ENCODE results near the gene DENND4A. TPM values are rescaled to one million over a fixed set of nuclear protein-coding genes. Genes with fewer than 3 reads are reported as not detected.

The DENND4A gene
- total RNA-seq, 1 experiment from 2014 or later, result 62.4 TPM

DNA sequence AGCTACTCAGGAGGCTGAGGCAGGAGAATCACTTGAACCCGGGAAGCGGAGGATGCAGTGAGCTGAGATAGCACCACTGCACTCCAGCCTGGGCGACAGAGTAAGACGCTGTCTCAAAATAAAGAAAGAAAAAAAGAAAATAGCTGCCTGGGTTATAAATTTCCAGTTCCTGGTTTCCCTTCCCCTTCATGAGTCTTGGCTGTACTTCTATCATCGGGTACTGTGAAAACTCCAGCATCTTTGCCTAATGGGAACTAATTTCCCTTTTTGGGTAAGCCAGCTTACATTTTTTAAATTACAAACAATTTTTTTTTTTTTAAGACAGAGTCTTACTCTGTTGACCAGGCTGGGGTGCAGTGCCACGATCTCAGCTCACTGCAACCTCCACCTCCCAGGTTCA is 15.0 kb downstream of the DENND4A start:
- H3K36me3 ChIP-seq (ENCODE audit: insufficient read depth, low read length), result no peaks in the 10 kb centered on the region
- no peak for DNase-seq
- peak overlapping the region; percentile 53 for H3K4me2 ChIP-seq (ENCODE audit: low read depth, low read length, poor library complexity, severe bottlenecking)
- H3K79me2 ChIP-seq (ENCODE audit: low read length), result peaks cover 95% of the 10 kb centered on the region
- H2AFZ ChIP-seq (ENCODE audit: low read length), result no peak overlapping the region
- no peaks in the 10 kb centered on the region for H3K27me3 ChIP-seq (ENCODE audit: low read length)
- H4K20me1 ChIP-seq (ENCODE audit: insufficient read depth, low read depth, low read length), result no peaks in the 10 kb centered on the region
- peak overlapping the region; percentile 40 for H3K9ac ChIP-seq (ENCODE audit: low read length)
- no peaks in the 10 kb centered on the region for H3K9me3 ChIP-seq (ENCODE audit: low read length)
- peak overlapping the region; percentile 35; the same call in 1 of the 2 replicates for H3K4me3 ChIP-seq (ENCODE audit: low read length)
- H3K4me1 ChIP-seq (ENCODE audit: low read length), result peaks cover 44% of the 10 kb centered on the region
- no peaks in the 10 kb centered on the region for H3K9me2 ChIP-seq (replicated peaks; ENCODE audit: insufficient read depth, low read length)
- peak overlapping the region; percentile 48 for H3K27ac ChIP-seq (ENCODE audit: low read length)

DNA sequence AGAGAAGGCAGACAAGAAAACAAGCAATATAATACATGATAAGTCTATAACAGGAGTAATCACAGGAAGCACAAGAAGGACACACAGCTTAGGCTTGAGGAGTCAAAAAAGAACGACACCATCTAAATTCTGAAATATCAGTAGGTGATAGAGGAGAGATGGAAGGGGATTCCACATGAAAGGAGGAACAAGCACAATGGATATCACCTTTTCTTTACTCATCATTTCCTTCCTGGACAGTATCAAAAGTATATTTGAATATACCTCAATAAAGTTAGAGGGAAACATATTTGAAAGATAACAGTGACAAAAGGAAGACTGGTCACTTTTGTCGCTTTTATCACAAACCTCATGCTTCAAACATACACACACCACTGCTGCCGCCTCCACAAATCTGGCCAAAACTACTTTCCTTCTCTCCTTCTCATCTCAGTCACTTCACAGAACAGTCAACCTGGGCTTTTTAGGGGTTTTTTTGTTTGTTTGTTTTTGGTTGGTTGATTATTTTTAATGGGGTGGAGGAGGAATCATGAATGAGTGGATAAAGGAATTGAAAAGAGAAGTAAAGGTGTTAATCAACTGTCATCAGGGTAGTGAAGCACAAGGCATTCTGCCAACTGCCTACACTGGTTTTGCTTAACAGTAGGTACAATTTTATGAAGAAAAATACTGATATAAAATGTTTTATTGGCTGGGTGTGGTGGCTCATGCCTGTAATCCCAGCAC is 18.5 kb downstream of the DENND4A start:
- Histone ChIP-seq H3K36me3 (ENCODE audit: insufficient read depth, low read length) (no peaks in the 10 kb centered on the region), H3K27ac (ENCODE audit: low read length) (0 out of 2 replicates have a peak overlapping the region, but pooled peaks have one; percentile 10), H3K27me3 (ENCODE audit: low read length) (no peaks in the 10 kb centered on the region), H3K4me3 (ENCODE audit: low read length) (no peak overlapping the region), H3K79me2 (ENCODE audit: low read length) (peaks cover 95% of the 10 kb centered on the region), H3K9me2 (replicated peaks; ENCODE audit: insufficient read depth, low read length) (no peaks in the 10 kb centered on the region), H3K9me3 (ENCODE audit: low read length) (no peaks in the 10 kb centered on the region), H4K20me1 (ENCODE audit: insufficient read depth, low read depth, low read length) (no peaks in the 10 kb centered on the region), H3K4me2 (ENCODE audit: low read depth, low read length, poor library complexity, severe bottlenecking) (no peak overlapping the region), H3K4me1 (ENCODE audit: low read length) (peaks cover 75% of the 10 kb centered on the region), H3K9ac (ENCODE audit: low read length) (no peak overlapping the region), H2AFZ (ENCODE audit: low read length) (no peak overlapping the region)
- DNase-seq, result no peak

DNA sequence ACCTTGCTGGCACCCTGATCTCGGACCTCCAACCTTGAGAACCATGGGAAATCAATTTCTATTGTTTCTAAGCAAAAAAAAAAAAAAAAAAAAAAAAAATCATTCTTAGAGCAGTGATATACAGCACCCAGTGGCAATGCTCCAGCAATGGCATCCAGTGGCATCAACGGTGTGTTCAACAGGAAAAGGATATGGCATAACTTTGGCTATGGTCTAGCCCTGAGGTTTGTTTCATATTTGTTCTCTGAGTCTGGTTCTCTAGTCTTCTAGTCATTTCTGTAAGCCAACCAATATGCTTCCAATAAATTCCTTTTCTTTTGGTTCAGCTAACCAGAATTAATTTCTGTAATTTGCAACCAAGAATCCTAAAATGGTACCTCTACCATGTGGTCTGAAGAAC is 19.2 kb downstream of the DENND4A start:
- Histone ChIP-seq H3K4me2 (ENCODE audit: low read depth, low read length, poor library complexity, severe bottlenecking) (no peak overlapping the region), H3K9ac (ENCODE audit: low read length) (no peak overlapping the region), H3K4me1 (ENCODE audit: low read length) (peaks cover 74% of the 10 kb centered on the region), H3K27ac (ENCODE audit: low read length) (0 out of 2 replicates have a peak overlapping the region, but pooled peaks have one; percentile 10), H3K79me2 (ENCODE audit: low read length) (peaks cover 95% of the 10 kb centered on the region), H3K27me3 (ENCODE audit: low read length) (no peaks in the 10 kb centered on the region), H3K4me3 (ENCODE audit: low read length) (no peak overlapping the region), H3K9me2 (replicated peaks; ENCODE audit: insufficient read depth, low read length) (no peaks in the 10 kb centered on the region), H3K36me3 (ENCODE audit: insufficient read depth, low read length) (no peaks in the 10 kb centered on the region), H4K20me1 (ENCODE audit: insufficient read depth, low read depth, low read length) (no peaks in the 10 kb centered on the region), H3K9me3 (ENCODE audit: low read length) (no peaks in the 10 kb centered on the region), H2AFZ (ENCODE audit: low read length) (no peak overlapping the region)
- no peak for DNase-seq

DNA sequence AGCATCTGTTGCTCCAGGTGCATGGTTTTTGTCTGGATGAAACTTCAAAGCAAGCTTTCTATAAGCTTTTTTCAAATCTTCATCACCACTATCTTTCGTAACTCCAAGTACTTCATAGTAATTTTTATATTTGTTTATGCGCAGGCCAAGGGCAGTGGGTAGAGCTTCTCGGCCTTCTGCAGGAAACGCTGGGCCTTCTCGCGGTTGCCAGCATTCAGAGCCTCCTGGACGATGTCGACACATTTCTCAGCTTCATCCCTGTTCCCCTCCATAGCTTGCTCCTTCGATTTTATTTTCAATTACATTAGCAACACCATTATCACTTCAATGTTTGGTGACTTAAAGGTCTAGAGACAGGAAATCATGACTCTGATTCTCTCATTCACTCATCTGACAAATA is 20.2 kb downstream of the DENND4A start:
- H3K27me3 ChIP-seq (ENCODE audit: low read length), result no peaks in the 10 kb centered on the region
- H3K9me3 ChIP-seq (ENCODE audit: low read length), result no peaks in the 10 kb centered on the region
- peaks cover 95% of the 10 kb centered on the region for H3K79me2 ChIP-seq (ENCODE audit: low read length)
- H3K4me1 ChIP-seq (ENCODE audit: low read length), result peaks cover 72% of the 10 kb centered on the region
- H3K4me2 ChIP-seq (ENCODE audit: low read depth, low read length, poor library complexity, severe bottlenecking), result no peak overlapping the region
- no peaks in the 10 kb centered on the region for H3K9me2 ChIP-seq (replicated peaks; ENCODE audit: insufficient read depth, low read length)
- H2AFZ ChIP-seq (ENCODE audit: low read length), result no peak overlapping the region
- H4K20me1 ChIP-seq (ENCODE audit: insufficient read depth, low read depth, low read length), result no peaks in the 10 kb centered on the region
- no peak overlapping the region for H3K4me3 ChIP-seq (ENCODE audit: low read length)
- no peaks in the 10 kb centered on the region for H3K36me3 ChIP-seq (ENCODE audit: insufficient read depth, low read length)
- no peak overlapping the region for H3K27ac ChIP-seq (ENCODE audit: low read length)
- DNase-seq, result no peak
- no peak overlapping the region for H3K9ac ChIP-seq (ENCODE audit: low read length)

DNA sequence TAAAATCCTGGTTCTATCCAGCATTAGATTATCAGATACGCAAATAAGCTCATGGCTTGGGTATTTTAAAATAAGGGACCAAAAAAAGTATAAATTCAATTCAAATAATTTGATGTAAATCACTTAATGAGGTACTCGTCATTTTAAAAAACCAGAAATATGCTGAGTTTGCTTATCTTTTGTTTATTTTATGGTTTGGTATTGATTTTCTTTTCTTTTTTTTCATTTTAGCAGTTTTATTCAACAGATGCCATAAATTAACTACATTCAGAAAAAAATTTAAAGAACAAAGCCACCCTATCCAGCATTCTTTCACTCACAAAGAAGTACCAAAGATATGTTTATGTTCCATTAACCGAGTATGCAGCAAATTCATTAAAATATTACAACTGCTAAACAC is 22.6 kb downstream of the DENND4A start:
- Histone ChIP-seq H4K20me1 (ENCODE audit: insufficient read depth, low read depth, low read length) (no peaks in the 10 kb centered on the region), H3K36me3 (ENCODE audit: insufficient read depth, low read length) (no peaks in the 10 kb centered on the region), H3K9me3 (ENCODE audit: low read length) (no peaks in the 10 kb centered on the region), H3K79me2 (ENCODE audit: low read length) (peaks cover 96% of the 10 kb centered on the region), H3K9ac (ENCODE audit: low read length) (no peak overlapping the region), H3K4me2 (ENCODE audit: low read depth, low read length, poor library complexity, severe bottlenecking) (peak overlapping the region; percentile 42), H3K4me3 (ENCODE audit: low read length) (no peak overlapping the region), H3K4me1 (ENCODE audit: low read length) (peaks cover 66% of the 10 kb centered on the region), H3K27ac (ENCODE audit: low read length) (peak overlapping the region; percentile 39), H2AFZ (ENCODE audit: low read length) (no peak overlapping the region), H3K27me3 (ENCODE audit: low read length) (no peaks in the 10 kb centered on the region), H3K9me2 (replicated peaks; ENCODE audit: insufficient read depth, low read length) (no peaks in the 10 kb centered on the region)
- no peak for DNase-seq

DNA sequence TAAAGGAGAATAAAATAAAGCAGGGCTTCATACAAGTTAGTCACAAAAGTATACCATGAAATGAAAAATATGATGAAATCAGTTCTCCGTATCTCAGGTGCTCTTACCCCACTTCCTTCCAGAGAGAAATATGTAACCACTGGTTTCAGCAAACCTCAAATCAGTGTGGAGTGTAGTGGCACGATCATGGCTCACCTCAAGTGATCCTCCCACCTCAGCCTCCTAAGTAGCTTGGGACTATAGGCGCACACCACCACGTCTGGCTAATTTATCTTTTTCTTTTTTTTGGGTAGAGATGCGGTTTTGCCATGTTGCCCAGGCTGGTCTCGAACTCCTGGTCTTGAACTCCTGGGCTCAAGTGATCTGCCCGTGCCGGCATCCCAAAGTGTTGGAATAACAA is 24.2 kb downstream of the DENND4A start:
- DNase-seq, result no peak

DNA sequence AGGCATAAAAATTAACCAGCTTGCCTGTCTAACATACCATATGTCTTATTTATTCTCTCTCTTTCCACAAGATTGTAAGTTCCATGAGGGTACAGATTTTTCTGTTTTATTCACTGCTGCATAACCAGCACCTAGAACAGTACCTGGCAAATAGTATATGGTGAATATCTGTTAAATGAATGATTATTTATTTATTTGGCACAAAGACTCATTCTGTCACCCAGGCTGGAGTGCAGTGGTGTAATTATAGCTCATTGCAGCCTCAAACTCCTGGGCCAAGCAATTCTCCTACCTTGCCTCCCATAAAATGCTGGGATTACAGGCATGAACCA is 24.9 kb downstream of the DENND4A start:
- no peaks in the 10 kb centered on the region for H3K36me3 ChIP-seq (ENCODE audit: insufficient read depth, low read length)

More for the DNA sequence above, 24.2 kb downstream of the DENND4A start:
- H4K20me1 ChIP-seq (ENCODE audit: insufficient read depth, low read depth, low read length), result no peaks in the 10 kb centered on the region
- H3K36me3 ChIP-seq (ENCODE audit: insufficient read depth, low read length), result no peaks in the 10 kb centered on the region
- no peak overlapping the region for H3K9ac ChIP-seq (ENCODE audit: low read length)
- H3K4me3 ChIP-seq (ENCODE audit: low read length), result no peak overlapping the region
- peaks cover 98% of the 10 kb centered on the region for H3K79me2 ChIP-seq (ENCODE audit: low read length)
- H3K4me1 ChIP-seq (ENCODE audit: low read length), result peaks cover 60% of the 10 kb centered on the region
- H3K27me3 ChIP-seq (ENCODE audit: low read length), result no peaks in the 10 kb centered on the region
- no peaks in the 10 kb centered on the region for H3K9me3 ChIP-seq (ENCODE audit: low read length)
- H3K9me2 ChIP-seq (replicated peaks; ENCODE audit: insufficient read depth, low read length), result no peaks in the 10 kb centered on the region
- no peak overlapping the region for H3K4me2 ChIP-seq (ENCODE audit: low read depth, low read length, poor library complexity, severe bottlenecking)
- no peak overlapping the region; the same call in 1 of the 2 replicates for H3K27ac ChIP-seq (ENCODE audit: low read length)
- H2AFZ ChIP-seq (ENCODE audit: low read length), result no peak overlapping the region

DNA sequence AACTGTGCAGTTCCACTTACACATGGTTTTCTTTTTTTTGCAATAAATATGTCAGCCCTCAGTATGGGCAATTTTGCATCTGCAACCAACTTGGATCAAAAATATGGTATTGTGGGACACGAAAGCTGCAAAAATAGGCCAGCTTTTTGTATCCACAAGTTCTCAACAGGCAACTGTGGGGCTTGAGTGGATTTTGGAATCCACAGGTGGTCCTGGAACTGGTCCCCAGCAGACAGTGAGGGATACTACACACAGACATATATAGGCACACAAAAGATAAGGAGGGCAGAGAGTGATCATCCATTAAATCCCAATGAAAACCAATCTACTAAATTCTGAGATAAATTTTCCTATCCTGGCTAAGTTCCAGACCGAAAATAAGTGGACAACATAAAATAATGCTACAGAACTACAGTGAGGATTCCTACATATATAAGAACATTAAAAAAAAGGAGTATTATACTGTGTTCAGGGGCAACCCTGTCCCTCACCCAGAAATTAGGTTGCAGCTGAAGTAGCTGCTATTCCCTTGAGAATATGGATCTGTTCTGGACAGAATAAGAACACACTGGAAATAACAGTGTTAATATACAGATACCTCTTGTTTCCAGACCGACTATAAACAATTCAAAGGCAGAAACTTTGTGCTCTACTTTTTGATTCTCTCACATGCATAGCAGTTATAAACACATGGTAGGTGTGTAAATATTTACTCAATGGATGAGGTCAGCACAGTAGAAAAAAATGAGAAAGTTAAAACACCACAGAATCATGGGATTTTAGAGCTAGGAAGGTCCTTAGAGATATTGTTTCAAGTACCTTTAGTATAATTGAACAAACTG is 25.4 kb downstream of the DENND4A start:
- no peak for DNase-seq
- no peaks in the 10 kb centered on the region for H3K9me2 ChIP-seq (replicated peaks; ENCODE audit: insufficient read depth, low read length)
- no peak overlapping the region for H2AFZ ChIP-seq (ENCODE audit: low read length)
- no peak overlapping the region for H3K27ac ChIP-seq (ENCODE audit: low read length)
- peaks cover 99% of the 10 kb centered on the region for H3K79me2 ChIP-seq (ENCODE audit: low read length)
- H3K4me2 ChIP-seq (ENCODE audit: low read depth, low read length, poor library complexity, severe bottlenecking), result no peak overlapping the region
- no peak overlapping the region for H3K4me3 ChIP-seq (ENCODE audit: low read length)
- no peaks in the 10 kb centered on the region for H4K20me1 ChIP-seq (ENCODE audit: insufficient read depth, low read depth, low read length)
- H3K9me3 ChIP-seq (ENCODE audit: low read length), result no peaks in the 10 kb centered on the region
- H3K27me3 ChIP-seq (ENCODE audit: low read length), result no peaks in the 10 kb centered on the region
- H3K9ac ChIP-seq (ENCODE audit: low read length), result no peak overlapping the region
- no peaks in the 10 kb centered on the region for H3K36me3 ChIP-seq (ENCODE audit: insufficient read depth, low read length)
- peaks cover 56% of the 10 kb centered on the region for H3K4me1 ChIP-seq (ENCODE audit: low read length)

More for the DNA sequence above, 24.9 kb downstream of the DENND4A start:
- Histone ChIP-seq H3K79me2 (ENCODE audit: low read length) (peaks cover 99% of the 10 kb centered on the region), H3K27ac (ENCODE audit: low read length) (no peak overlapping the region; the same call in 1 of the 2 replicates), H3K9me2 (replicated peaks; ENCODE audit: insufficient read depth, low read length) (no peaks in the 10 kb centered on the region), H3K4me3 (ENCODE audit: low read length) (no peak overlapping the region), H3K27me3 (ENCODE audit: low read length) (no peaks in the 10 kb centered on the region), H4K20me1 (ENCODE audit: insufficient read depth, low read depth, low read length) (no peaks in the 10 kb centered on the region), H3K9ac (ENCODE audit: low read length) (no peak overlapping the region), H2AFZ (ENCODE audit: low read length) (no peak overlapping the region), H3K9me3 (ENCODE audit: low read length) (no peaks in the 10 kb centered on the region), H3K4me2 (ENCODE audit: low read depth, low read length, poor library complexity, severe bottlenecking) (no peak overlapping the region), H3K4me1 (ENCODE audit: low read length) (peaks cover 60% of the 10 kb centered on the region)
- DNase-seq, result no peak
